ENCODE measurements around the gene SERPINB7.
A peak's percentile ranks its signal among the peaks of the same experiment; 100 is the strongest.

The SERPINB7 gene

GRCh38 chr18:63774511-63774910 is 707 bp upstream of the SERPINB7 start:
- TF ChIP-seq BACH2 (CRISPR knock-in tag; IDR thresholded peaks at IDR 0.05; ENCODE audit: borderline replicate concordance), result no peak
- TF ChIP-seq PATZ1 (CRISPR knock-in tag; IDR thresholded peaks at IDR 0.05; ENCODE audit: borderline replicate concordance), result no peak
- ATAC-seq, result no peak

GRCh38 chr18:63779386-63779785 is 4.2 kb downstream of the SERPINB7 start:
- TF ChIP-seq PATZ1 (CRISPR knock-in tag; IDR thresholded peaks at IDR 0.05; ENCODE audit: borderline replicate concordance) (no peak), TOX (CRISPR knock-in tag; IDR thresholded peaks at IDR 0.05; ENCODE audit: borderline replicate concordance) (no peak), ZC3H10 (CRISPR knock-in tag; IDR thresholded peaks at IDR 0.05) (no peak), ZFP3 (CRISPR knock-in tag; IDR thresholded peaks at IDR 0.05) (no peak), SNAI2 (CRISPR knock-in tag; IDR thresholded peaks at IDR 0.05) (no peak), ARNTL (CRISPR knock-in tag; IDR thresholded peaks at IDR 0.05; ENCODE audit: borderline replicate concordance, low read depth) (no peak), RARB (CRISPR knock-in tag; IDR thresholded peaks at IDR 0.05) (no peak), GLIS3 (CRISPR knock-in tag; IDR thresholded peaks at IDR 0.05) (no peak), TCF4 (CRISPR knock-in tag; IDR thresholded peaks at IDR 0.05; ENCODE audit: borderline replicate concordance) (no peak), ESRRG (CRISPR knock-in tag; IDR thresholded peaks at IDR 0.05) (no peak)
- no peak for ATAC-seq

- TF ChIP-seq CSRNP3 (CRISPR knock-in tag; IDR thresholded peaks at IDR 0.05), result no peak
Measured at GRCh38 chr18:63783394-63783793, 8.2 kb downstream of the SERPINB7 start.

GRCh38 chr18:63784787-63785452 is 9.7 kb downstream of the SERPINB7 start:
- 0 out of 2 replicates have a peak, but pooled peaks have one; percentile 10 for TF ChIP-seq ZC3H10 (CRISPR knock-in tag; IDR thresholded peaks at IDR 0.05)
- no peak for TF ChIP-seq RARB (CRISPR knock-in tag; IDR thresholded peaks at IDR 0.05)
- ATAC-seq, result peak; percentile 31

More at GRCh38 chr18:63783394-63783793, 8.2 kb downstream of the SERPINB7 start:
- ATAC-seq, result no peak

GRCh38 chr18:63787673-63788072 is 12.5 kb downstream of the SERPINB7 start:
- TF ChIP-seq TCF4 (CRISPR knock-in tag; IDR thresholded peaks at IDR 0.05; ENCODE audit: borderline replicate concordance) (no peak), ZNF8 (CRISPR knock-in tag; IDR thresholded peaks at IDR 0.05) (no peak), ZFP30 (CRISPR knock-in tag; IDR thresholded peaks at IDR 0.05) (no peak), RARB (CRISPR knock-in tag; IDR thresholded peaks at IDR 0.05) (no peak), GLIS3 (CRISPR knock-in tag; IDR thresholded peaks at IDR 0.05) (no peak), ESRRG (CRISPR knock-in tag; IDR thresholded peaks at IDR 0.05) (no peak), PATZ1 (CRISPR knock-in tag; IDR thresholded peaks at IDR 0.05; ENCODE audit: borderline replicate concordance) (no peak), ZC3H10 (CRISPR knock-in tag; IDR thresholded peaks at IDR 0.05) (no peak), ISL1 (CRISPR knock-in tag; IDR thresholded peaks at IDR 0.05) (no peak), OSR1 (CRISPR knock-in tag; IDR thresholded peaks at IDR 0.05) (no peak)
- ATAC-seq, result peak; percentile 18
